MM.1S (cell line): ENCODE results near the gene PITX3.
A peak's percentile ranks its signal among the peaks of the same experiment; 100 is the strongest.
"Not testable (repeated sequence)": the region's sequence is repeated elsewhere in the genome, so short reads cannot be mapped to it uniquely, and the experiment has no call there.

Source experiments
- DNase-seq: peaks from one replicate; pipeline ENCODE4 v3.0.0-alpha.2; 2015
- H2AFZ ChIP-seq: fragments of 300-600 bp; sonication (generic); 2 replicates; pipeline ENCODE4 v1.6.0; 2016; ENCODE audit warnings: antibody characterized with exemption, low read length
- H3F3A ChIP-seq: fragments of 300-600 bp; sonication (generic); 2 replicates; pipeline ENCODE4 v1.6.1; 2016; ENCODE audit warnings: mild to moderate bottlenecking, antibody characterized with exemption, low read length, moderate library complexity, mixed read lengths; ENCODE audit not compliant: insufficient read depth
- H3K27ac ChIP-seq: fragments of 300-600 bp; sonication (generic); 2 replicates; pipeline ENCODE4 v1.5.1; 2016; ENCODE audit warnings: mild to moderate bottlenecking, low read length
- H3K27me3 ChIP-seq: fragments of 300-600 bp; sonication (generic); replicated peaks from 2 replicates; pipeline ENCODE4 v1.6.0; 2016; ENCODE audit warnings: low read length; ENCODE audit not compliant: insufficient read depth
- H3K36me3 ChIP-seq: fragments of 300-600 bp; sonication (generic); replicated peaks from 2 replicates; pipeline ENCODE4 v1.6.1; 2016; ENCODE audit warnings: mild to moderate bottlenecking, low read length, mixed read lengths; ENCODE audit not compliant: insufficient read depth
- H3K4me1 ChIP-seq: fragments of 300-600 bp; sonication (generic); 2 replicates; pipeline ENCODE4 v1.6.1; 2016; ENCODE audit warnings: low read length, mixed read lengths
- H3K4me2 ChIP-seq: fragments of 300-600 bp; sonication (generic); 2 replicates; pipeline ENCODE4 v1.6.0; 2016; ENCODE audit warnings: low read depth, low read length
- H3K4me3 ChIP-seq: fragments of 300-600 bp; sonication (generic); 2 replicates; pipeline ENCODE4 v1.5.1; 2016; ENCODE audit warnings: low read length, mixed read lengths
- H3K79me2 ChIP-seq: fragments of 300-600 bp; sonication (generic); 2 replicates; pipeline ENCODE4 v1.6.1; 2016; ENCODE audit warnings: mixed run types, low read length, mixed read lengths
- H3K9ac ChIP-seq: fragments of 300-600 bp; sonication (generic); 2 replicates; pipeline ENCODE4 v1.6.1; 2016; ENCODE audit warnings: low read length, mixed read lengths
- H3K9me2 ChIP-seq: fragments of 300-600 bp; sonication (generic); replicated peaks from 2 replicates; pipeline ENCODE4 v1.6.1; 2016; ENCODE audit warnings: mild to moderate bottlenecking, low read length, mixed read lengths; ENCODE audit not compliant: insufficient read depth
- H3K9me3 ChIP-seq: fragments of 300-600 bp; sonication (generic); replicated peaks from 2 replicates; pipeline ENCODE4 v1.6.1; 2016; ENCODE audit warnings: mild to moderate bottlenecking, low read length, mixed read lengths; ENCODE audit not compliant: insufficient read depth
- H4K20me1 ChIP-seq: fragments of 300-600 bp; sonication (generic); 2 replicates; pipeline ENCODE4 v1.6.1; 2016; ENCODE audit warnings: mild to moderate bottlenecking, low read length, moderate library complexity, mixed read lengths; ENCODE audit not compliant: insufficient read depth
- CTCF ChIP-seq: fragments of 300-600 bp; sonication (generic); IDR thresholded peaks from 2 replicates; pipeline ENCODE4 v1.5.1; 2016; ENCODE audit warnings: antibody characterized with exemption, low read length, mixed read lengths
- EZH2 ChIP-seq: fragments of 300-600 bp; sonication (generic); optimal IDR thresholded peaks from 2 replicates; pipeline ENCODE3; 2017; ENCODE audit warnings: low read depth, mild to moderate bottlenecking, antibody characterized with exemption, low read length, mixed read lengths
- EZH2phosphoT487 ChIP-seq: fragments of 300-600 bp; sonication (generic); IDR thresholded peaks from 2 replicates; pipeline ENCODE4 v1.6.1; 2018; ENCODE audit warnings: antibody characterized with exemption, low read length

PITX3 gene

GRCh38 chr10:102195296-102195870, 45.9 kb downstream of the PITX3 start:
- H4K20me1 ChIP-seq: no peaks in the 10 kb centered on the region
- no peaks in the 10 kb centered on the region for H3K4me1 ChIP-seq
- H3K27ac ChIP-seq: no peak overlapping the region
- H3K9me2 ChIP-seq: no peaks in the 10 kb centered on the region
- no peaks in the 10 kb centered on the region for H3K9me3 ChIP-seq
- no peak for DNase-seq
- no peaks in the 10 kb centered on the region for H3K79me2 ChIP-seq
- H3K9ac ChIP-seq: no peak overlapping the region
- H3K27me3 ChIP-seq: no peaks in the 10 kb centered on the region
- H2AFZ ChIP-seq: no peak overlapping the region
- H3K4me2 ChIP-seq: no peak overlapping the region
- H3K4me3 ChIP-seq: no peak overlapping the region
- no peak for TF ChIP-seq CTCF
- no peaks in the 10 kb centered on the region for H3K36me3 ChIP-seq
- H3F3A ChIP-seq: no peaks in the 10 kb centered on the region

- Histone ChIP-seq H3K27ac (no peak overlapping the region), H2AFZ (no peak overlapping the region), H3K36me3 (no peaks in the 10 kb centered on the region), H3K4me2 (no peak overlapping the region), H3K4me3 (no peak overlapping the region), H3K9me2 (no peaks in the 10 kb centered on the region), H3K27me3 (no peaks in the 10 kb centered on the region), H3K9me3 (no peaks in the 10 kb centered on the region), H3K79me2 (no peaks in the 10 kb centered on the region), H4K20me1 (no peaks in the 10 kb centered on the region), H3K9ac (no peak overlapping the region), H3F3A (peaks cover 20% of the 10 kb centered on the region), H3K4me1 (peaks cover 16% of the 10 kb centered on the region)
- TF ChIP-seq EZH2 (no peak), CTCF (no peak), EZH2phosphoT487 (no peak)
- no peak for DNase-seq
Observed at GRCh38 chr10:102191956-102192355, 49.4 kb downstream of the PITX3 start.

GRCh38 chr10:102188941-102189898, 52.1 kb downstream of the PITX3 start:
- H3K9me2 ChIP-seq, H3K79me2 ChIP-seq, H3K27me3 ChIP-seq, H4K20me1 ChIP-seq, H3K36me3 ChIP-seq, H3K9me3 ChIP-seq: not testable (repeated sequence)
- Histone ChIP-seq H2AFZ (peak overlapping the region; percentile 55), H3F3A (peaks cover 20% of the 10 kb centered on the region), H3K4me1 (peaks cover 16% of the 10 kb centered on the region), H3K4me2 (peak overlapping the region; percentile 81), H3K27ac (peak overlapping the region; percentile 89), H3K9ac (peak overlapping the region; percentile 45; the same call in 1 of the 2 replicates), H3K4me3 (peak overlapping the region; percentile 36; the same call in 1 of the 2 replicates)
- DNase-seq: peak; percentile 84
